ENCODE results near the gene KLHL8.

KLHL8 gene

DNA sequence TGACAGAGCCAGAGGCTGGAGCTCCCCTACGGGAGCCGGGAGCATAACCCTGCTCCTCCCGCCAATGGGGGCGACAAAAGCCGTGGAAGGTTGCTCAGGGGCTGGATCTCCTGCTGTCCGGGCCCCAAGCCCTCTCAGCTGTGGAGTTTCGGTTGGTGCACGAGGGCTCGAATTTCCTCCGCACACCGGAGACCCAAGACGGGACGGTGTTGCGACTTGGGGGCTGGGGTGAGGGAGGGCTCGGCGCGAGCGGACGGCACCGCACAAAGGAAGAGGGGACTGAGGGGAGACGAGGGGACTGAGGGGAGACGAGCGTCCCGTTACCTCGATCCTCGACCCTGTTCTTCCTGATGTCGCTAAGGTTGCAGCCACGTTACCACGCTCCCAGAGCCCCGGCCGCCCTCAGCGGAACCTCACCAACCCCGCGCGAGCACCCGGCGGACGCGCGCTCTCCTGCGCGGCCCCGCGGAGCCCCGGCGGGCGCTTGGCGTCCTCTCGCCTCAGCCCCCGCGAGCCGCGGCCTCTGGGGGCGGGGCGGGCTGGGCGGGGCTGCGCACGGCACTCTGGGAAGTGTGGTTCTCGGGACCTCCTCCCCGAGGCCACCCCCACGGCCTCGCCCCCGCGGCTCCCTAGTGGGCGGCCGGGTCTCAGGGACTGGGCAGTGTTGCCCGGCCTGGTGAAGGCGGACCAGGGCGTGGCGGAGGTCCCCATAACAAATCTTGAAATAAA lies at the start of gene KLHL8:
Gene KLHL8 (minus strand): TSS at position 525 of the 729 bp plus-strand sequence. CDS start 25,079 bp downstream, outside the sequence.
- DNase-seq, result peak; percentile 64

DNA sequence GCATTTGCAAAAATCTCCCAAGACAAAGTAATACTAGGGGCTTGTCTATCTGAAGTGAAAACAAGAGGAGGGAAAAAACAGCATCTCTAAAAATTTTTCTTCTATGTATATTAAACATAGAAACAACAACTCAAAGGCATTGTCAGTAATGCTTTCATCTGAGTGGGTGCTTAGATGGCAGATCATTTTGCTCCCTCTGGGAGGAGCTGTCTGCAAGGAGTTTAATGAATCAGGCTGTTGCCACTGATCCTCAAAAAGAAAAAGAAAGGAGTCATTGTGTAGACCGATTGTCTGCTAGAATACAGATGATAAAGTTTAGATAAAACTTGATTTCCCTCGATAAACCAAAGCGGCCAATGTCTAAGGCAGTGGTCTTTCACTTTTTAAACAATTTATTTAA lies 49.7 kb upstream of the KLHL8 start:
- peak; percentile 2 for DNase-seq

- no peak for DNase-seq
Observed at GRCh38 chr4:87268411-87268810, 48.0 kb upstream of the KLHL8 start.

- DNase-seq, result no peak
Observed at GRCh38 chr4:87266986-87267385, 46.6 kb upstream of the KLHL8 start.

- no peak for DNase-seq
Observed at GRCh38 chr4:87262886-87263285, 42.5 kb upstream of the KLHL8 start.

- DNase-seq, result no peak
Observed at GRCh38 chr4:87260477-87260876, 40.1 kb upstream of the KLHL8 start.

DNA sequence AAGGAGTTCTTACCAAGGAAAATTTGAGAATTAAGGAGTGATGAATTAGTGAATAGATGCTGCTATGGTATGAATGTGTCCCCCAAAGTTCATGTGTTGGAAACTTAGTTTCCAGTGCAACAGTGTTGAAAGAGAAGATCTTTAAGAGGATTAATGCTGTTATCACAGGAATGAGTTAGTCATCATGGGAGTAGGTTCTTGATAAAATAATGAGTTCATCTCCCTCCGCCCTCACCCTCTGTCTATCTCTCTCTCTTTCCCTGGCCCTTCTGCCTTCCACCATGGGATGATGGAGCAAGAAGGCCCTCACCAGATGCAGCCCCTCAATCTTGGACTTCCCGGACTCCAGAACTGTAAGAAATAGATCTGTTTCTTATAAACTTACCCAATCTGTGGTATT lies 38.3 kb upstream of the KLHL8 start:
- no peak for DNase-seq

GRCh38 chr4:87257523-87257922 lies 37.1 kb upstream of the KLHL8 start:
- DNase-seq, result peak; percentile 69

GRCh38 chr4:87255755-87256154 lies 35.3 kb upstream of the KLHL8 start:
- no peak for DNase-seq

DNA sequence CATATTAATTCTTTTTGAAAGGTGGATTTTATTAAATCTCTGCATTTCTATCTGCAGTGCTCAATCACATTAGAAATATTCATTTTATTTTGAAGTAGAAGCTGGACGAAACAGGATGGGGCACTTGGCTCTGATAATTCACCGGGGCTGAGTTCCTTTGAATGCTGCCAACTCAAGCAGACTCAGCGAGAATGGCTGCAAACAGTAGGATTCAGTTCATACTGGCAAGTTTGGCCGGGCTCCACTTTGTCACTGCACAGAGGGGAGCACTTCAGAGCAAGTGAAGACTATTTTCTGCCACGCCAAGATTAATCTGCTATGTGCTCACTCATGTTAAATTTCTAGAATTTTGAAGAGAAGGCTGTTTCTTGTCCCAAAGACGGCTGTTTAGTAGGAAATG lies 30.7 kb upstream of the KLHL8 start:
- DNase-seq, result peak; percentile 78

DNA sequence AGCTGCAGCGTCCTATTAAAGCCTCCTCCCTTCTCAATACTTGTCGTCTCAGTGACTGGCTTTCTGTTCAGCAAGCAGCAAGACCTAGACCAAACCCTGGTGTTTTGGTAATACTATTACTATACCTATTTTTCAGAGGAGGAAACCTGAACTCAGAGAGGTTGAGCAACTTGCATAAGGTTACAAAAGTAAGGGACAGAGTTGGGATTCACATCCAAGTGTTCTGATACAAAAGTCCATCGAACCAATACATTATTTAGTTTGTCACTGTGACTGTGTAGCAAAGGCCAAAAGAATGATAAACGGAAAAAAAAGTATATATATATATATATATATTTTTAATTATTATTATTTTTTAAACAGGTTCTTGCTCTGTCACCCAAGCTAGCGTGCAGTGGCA lies 29.9 kb upstream of the KLHL8 start:
- no peak for DNase-seq

- no peak for DNase-seq
Observed at GRCh38 chr4:87249332-87250019, 29.1 kb upstream of the KLHL8 start.

- no peak for DNase-seq
Observed at GRCh38 chr4:87243426-87244053, 23.1 kb upstream of the KLHL8 start.

- no peak for DNase-seq
Observed at GRCh38 chr4:87241336-87241735, 20.9 kb upstream of the KLHL8 start.

DNA sequence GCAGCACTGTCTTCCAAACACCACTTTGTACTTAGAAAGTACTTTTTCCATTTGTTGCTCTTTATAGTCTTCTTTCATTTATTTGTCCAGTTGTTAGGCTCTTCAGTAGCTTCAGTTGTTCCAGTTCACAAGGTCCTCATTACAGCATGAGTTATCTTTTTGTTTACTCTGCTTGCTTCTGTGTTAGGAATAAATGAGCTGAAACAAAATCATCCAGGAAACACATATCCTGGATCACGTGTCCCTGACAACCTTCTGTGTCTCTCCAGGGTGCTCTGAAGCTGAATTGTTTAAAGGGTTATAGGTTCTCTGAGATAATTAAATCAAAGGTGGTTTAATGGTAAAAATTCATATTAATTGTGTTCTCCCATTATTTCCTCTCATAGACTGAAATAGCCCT lies 19.9 kb upstream of the KLHL8 start:
- DNase-seq, result no peak

- DNase-seq, result no peak
Observed at GRCh38 chr4:87239821-87240220, 19.4 kb upstream of the KLHL8 start.

DNA sequence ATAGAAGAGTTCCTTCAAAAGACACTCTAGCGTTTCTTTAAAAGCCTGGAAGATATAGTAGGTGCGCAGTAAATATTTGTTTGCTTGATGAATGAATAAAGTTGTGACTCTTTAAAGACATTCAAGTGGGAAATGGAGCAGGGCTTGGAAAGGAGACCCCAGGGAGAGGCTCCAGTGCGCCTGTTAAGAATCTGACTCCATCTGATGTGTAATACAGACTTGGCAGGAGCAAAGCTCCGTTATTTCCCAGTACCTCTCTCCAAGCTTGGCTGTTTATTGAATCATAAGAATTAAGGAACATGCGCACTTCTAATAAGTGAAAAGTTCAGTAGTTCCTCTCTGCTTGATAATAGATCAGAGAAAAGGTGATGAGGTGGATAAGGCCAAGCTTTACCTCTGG lies 18.8 kb upstream of the KLHL8 start:
- DNase-seq, result no peak

- DNase-seq, result no peak
Observed at GRCh38 chr4:87236861-87237260, 16.4 kb upstream of the KLHL8 start.

- DNase-seq, result no peak
Observed at GRCh38 chr4:87235020-87235671, 14.7 kb upstream of the KLHL8 start.

- DNase-seq, result no peak
Observed at GRCh38 chr4:87232216-87232615, 11.8 kb upstream of the KLHL8 start.

- DNase-seq, result no peak
Observed at GRCh38 chr4:87230806-87231205, 10.4 kb upstream of the KLHL8 start.

DNA sequence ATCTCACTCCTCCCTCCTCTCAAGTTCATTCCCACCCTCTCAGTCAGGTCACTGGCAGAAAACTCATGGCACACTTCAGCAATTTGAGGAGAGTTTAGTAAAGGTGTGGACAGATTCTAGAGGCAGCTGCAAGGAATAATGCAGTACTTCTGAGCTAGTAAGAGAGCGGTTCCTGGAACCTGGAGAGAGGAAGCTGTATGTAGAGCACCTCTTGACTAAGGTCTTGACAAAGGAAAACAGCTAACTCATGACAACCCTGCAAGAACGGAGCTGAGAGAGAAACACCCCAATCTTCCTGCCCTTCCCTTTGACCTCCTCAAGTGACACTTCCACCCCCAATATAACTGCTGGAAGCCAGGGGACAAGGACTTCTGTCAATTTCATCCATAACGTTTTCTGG lies 9.6 kb upstream of the KLHL8 start:
- DNase-seq, result no peak

DNA sequence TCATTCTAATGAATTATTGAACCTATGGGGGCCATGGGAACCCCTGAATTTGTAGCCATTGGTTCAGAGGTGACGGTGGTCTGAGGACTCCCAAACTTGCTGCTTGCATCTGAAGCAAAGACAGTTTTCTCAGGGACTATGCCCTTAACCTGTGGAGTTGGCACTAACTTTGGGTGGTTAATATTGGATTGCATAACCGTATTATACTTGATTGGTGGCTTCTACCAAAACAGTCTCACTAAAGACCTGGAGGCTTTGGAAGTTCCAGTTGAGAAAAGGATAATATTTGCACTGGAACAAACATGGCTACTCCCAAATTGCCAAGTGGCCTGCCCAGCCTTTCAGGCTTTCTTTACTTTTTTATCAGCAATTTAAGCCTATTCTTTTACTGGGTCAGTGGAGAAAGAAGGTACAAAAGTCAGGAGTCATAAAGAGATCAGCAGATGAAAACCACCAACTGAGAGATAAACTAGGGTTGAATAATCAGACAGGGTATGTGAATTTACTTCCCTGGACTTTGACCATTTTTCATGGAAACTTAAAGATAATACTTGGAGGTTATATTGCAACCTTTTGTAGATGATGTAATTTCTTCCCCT lies 7.9 kb upstream of the KLHL8 start:
- no peak for DNase-seq
